HG02623 (cell line): ENCODE measurements around the gene DUSP19.

ENCODE experiments used
- ATAC-seq: cut with Tn5 transposase; IDR thresholded peaks from one replicate; pipeline ENCODE4 v1.9.1; 2021; ENCODE audit warnings: moderate library complexity; ENCODE audit not compliant: unreplicated experiment

The DUSP19 gene

DNA sequence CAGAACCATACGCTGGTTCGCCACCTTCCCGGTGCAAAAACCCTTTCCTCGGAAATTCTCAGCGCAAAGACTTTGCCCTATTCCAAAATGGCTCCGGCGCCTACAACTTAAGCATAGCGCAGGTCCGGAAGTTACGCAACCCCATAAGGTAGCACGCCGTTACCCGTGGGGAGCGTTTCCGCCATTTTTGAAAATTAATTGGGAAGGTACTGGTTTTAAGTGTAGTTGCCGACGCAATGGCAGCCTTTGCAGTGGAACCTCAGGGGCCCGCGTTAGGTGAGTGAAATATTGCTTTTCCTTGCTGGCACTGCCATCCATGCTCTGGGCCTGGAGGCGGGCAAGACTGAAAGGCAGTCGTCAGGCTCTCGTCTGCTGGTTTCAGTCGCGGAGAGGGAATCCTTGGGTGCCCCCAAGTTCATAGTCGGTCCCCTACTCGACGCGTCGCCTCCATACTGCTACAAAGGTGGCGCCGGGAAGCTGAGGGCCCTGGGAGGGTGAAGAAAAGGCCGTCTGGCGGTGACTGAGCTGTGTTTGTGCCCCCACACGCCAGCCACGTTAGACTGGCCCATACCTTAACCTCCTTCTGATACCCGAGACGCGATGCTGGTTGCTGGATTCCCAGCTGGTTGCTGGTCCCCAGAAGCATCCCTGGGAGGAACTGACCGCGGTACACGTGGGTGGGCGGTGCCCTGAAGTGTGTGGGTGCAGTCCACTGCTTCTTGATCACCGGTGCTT, 45.8 kb downstream of the DUSP19 start, which contains the start of gene NUP35:
NUP35 (plus strand) TSS at position 222 of the 735 bp plus-strand sequence; CDS start at position 237, 15 bp downstream.
- peak; percentile 84 for ATAC-seq

DNA sequence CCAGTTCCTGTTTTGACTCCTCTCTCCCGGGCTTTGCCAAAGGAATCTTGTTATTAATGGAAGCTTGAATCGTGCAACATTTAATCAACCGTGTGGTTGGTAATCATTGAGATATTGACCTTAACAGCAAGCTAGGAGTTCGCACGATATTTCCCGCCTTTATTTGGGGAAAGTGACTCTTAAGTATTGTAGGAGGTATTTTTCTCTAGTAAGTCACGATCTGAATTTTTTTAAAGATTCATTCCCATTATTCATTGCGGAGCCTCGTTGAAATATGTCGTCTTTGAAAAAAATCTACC, 46.4 kb downstream of the DUSP19 start:
- ATAC-seq, result no peak

DNA sequence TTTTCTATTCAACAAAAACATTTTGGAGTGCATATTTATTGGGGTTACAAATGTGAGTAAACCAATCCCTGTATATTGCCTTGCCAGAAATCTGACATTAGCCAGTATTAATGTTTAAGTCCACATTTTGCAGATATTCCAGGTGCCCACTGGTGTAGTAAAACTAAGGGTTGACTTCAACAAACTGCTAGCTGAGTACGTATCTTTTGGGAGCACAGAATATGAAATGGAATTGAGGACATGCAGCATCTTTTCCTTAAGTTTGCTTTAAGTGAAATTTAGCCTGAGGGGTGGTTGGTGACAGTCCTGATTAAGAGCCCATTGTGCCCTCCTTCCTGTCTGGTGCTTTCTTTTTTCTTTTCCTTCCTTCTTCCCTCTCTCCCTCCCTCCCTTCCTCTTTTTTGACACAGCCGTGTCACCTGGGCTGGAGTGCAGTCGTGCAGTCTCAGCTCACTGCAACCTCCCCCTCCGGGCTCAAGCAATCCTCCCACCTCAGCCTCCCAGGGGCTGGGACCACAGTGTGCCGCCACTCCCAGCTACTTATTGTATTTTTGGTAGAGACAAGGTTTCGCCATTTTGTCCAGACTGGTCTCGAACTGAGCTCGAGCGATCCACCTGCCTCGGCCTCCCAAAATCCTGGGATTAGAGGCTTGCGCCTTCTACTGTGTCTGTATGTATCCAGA, 47.3 kb downstream of the DUSP19 start:
- ATAC-seq, result no peak

DNA sequence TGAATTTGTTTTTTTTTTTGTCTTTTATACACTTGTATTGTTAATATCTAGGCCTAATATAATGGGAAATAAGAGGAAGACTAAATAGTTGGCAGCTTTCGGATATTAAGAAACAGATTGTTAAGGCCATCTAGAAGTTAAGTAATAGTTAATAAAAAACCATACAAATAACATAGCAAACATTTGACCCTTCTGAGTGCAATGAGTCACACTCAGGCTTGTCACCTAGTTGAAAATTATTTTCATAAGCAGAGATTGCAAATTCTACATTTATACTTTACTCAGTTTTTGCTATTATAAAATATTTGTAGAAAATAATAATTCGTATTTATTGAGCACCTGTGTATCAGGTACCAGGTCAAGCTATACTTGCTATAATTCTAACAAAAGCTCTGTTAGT, 48.1 kb downstream of the DUSP19 start:
- ATAC-seq, result no peak

GRCh38 chr2:183134016-183134415, 55.5 kb downstream of the DUSP19 start:
- ATAC-seq, result no peak

- no peak for ATAC-seq
These were observed 70.4 kb downstream of the DUSP19 start for GRCh38 chr2:183148955-183149354.

- no peak for ATAC-seq
These were observed 70.9 kb downstream of the DUSP19 start for GRCh38 chr2:183149489-183149888.
